SK-N-MC (cell line): ENCODE results near the gene MAGIX.

Source experiments
- EZH2 ChIP-seq: fragments of 200-600 bp; sonication (generic); IDR thresholded peaks from one replicate; pipeline ENCODE4 v1.6.1; 2017; ENCODE audit warnings: antibody characterized with exemption
- FOXP2 ChIP-seq: optimal IDR thresholded peaks from 2 replicates; pipeline ENCODE3; 2011; ENCODE audit warnings: mild to moderate bottlenecking, moderate library complexity; ENCODE audit not compliant: insufficient read depth; ENCODE audit errors: extremely low read length, control extremely low read depth

GRCh38 chrX:49157194-49157593 lies 5.4 kb upstream of the MAGIX start:
- TF ChIP-seq EZH2 (no peak), FOXP2 (no peak)
